HG02588 (cell line): ENCODE measurements around the gene PRR9.

Experiments used
- ATAC-seq: cut with Tn5 transposase; IDR thresholded peaks from one replicate; pipeline ENCODE4 v1.9.1; 2021; ENCODE audit warnings: mild to moderate bottlenecking, moderate library complexity; ENCODE audit not compliant: unreplicated experiment

PRR9 gene

DNA sequence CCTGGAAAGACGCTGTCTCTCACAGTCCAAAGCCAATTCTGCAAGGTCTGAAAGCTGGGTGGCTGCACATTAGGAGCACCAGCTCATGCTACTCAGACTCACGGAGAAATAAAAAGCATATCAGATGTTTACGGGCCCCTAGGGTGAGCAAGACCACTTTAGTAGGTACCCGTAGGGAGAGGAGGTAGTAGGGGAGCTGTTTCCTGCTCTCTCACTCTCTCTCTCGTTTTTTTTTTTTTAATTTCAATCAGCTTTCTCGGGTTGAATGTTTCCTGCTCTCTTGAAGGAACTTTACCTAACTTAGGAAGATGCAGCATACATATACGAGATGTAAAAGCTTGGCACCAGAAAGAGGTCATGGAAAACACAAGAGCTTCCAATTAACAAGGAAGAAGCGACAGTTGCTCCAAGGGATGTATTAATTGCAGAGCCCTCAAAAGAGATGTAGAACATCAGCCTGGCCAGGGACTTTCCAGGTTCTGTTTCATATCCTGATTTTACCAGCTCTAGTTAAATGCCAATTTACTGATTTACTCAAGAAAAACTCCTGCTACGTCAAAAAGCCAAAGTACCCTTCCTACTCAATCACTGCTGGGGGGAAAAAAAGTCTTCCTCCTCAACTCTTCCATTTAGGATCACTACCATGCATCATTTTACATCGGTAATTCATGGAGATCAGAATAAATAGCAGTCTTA is 45.2 kb downstream of the PRR9 start:
- ATAC-seq: no peak

- ATAC-seq: no peak
Measured at GRCh38 chr1:153265457-153265856, 48.1 kb downstream of the PRR9 start.
